WTC11 (cell line): ENCODE data around the gene TIMELESS. TPM values are rescaled to one million over a fixed set of nuclear protein-coding genes. Genes with fewer than 3 reads are reported as not detected.

Experiments used
- ATAC-seq: fragments of 200-7000 bp; cut with Tn5 transposase; 2 replicates; pipeline ENCODE4 v1.10.0; 2021; ENCODE audit warnings: mild to moderate bottlenecking, moderate library complexity
- CTCF ChIA-PET: fragments of 300-600 bp; sonication (Branson Sonifier 250); formaldehyde crosslinking; loops from one replicate; lab custom pipeline; 2021; ENCODE audit warnings: antibody characterized with exemption; lab: Charles Lee
- POLR2A ChIA-PET: fragments of 350-600 bp; sonication (Branson Sonifier 250); formaldehyde crosslinking; loops from one replicate; lab custom pipeline; 2021; ENCODE audit warnings: antibody characterized with exemption; lab: Charles Lee
- DNase-seq: peaks from one replicate; pipeline ENCODE4 v3.0.0; 2021; ENCODE audit warnings: low spot score
- H3K27ac Mint-ChIP-seq: 2 replicates; pipeline ENCODE4 v1.8.0; 2021; ENCODE audit warnings: mixed read lengths
- H3K27me3 Mint-ChIP-seq: 2 replicates; pipeline ENCODE4 v1.8.0; 2021; ENCODE audit warnings: low read depth, mild to moderate bottlenecking, moderate library complexity, mixed read lengths
- H3K36me3 Mint-ChIP-seq: 2 replicates; pipeline ENCODE4 v1.8.0; 2021; ENCODE audit warnings: mixed read lengths
- H3K4me1 Mint-ChIP-seq: 2 replicates; pipeline ENCODE4 v1.8.0; 2022; ENCODE audit warnings: mixed read lengths
- H3K4me3 Mint-ChIP-seq: 2 replicates; pipeline ENCODE4 v1.8.0; 2021; ENCODE audit warnings: mild to moderate bottlenecking, moderate library complexity, mixed read lengths
- H3K9me3 Mint-ChIP-seq: 2 replicates; pipeline ENCODE4 v1.8.0; 2021; ENCODE audit warnings: mixed read lengths
- CDX4 ChIP-seq: fragments of 250-450 bp; sonication (Bioruptor Pico); IDR thresholded peaks from 2 replicates; pipeline ENCODE4 v1.9.0; 2021; ENCODE audit warnings: moderate library complexity, mild to moderate bottlenecking, inconsistent platforms, borderline replicate concordance
- ESRRA ChIP-seq: sonication (generic); formaldehyde crosslinking; IDR thresholded peaks from 2 replicates; pipeline ENCODE4 v1.8.1; 2022; ENCODE audit warnings: mild to moderate bottlenecking, missing genetic modification reagents, borderline replicate concordance
- FOXP4 ChIP-seq: sonication (generic); formaldehyde crosslinking; IDR thresholded peaks from 2 replicates; pipeline ENCODE4 v1.8.0; 2022; ENCODE audit warnings: mild to moderate bottlenecking, missing genetic modification reagents
- GRHL2 ChIP-seq: fragments of 250-450 bp; sonication (Bioruptor Pico); IDR thresholded peaks from 2 replicates; pipeline ENCODE4 v1.8.0; 2022; ENCODE audit warnings: mild to moderate bottlenecking, moderate library complexity; ENCODE audit not compliant: insufficient replicate concordance, severe bottlenecking
- GTF2I ChIP-seq: fragments of 250-450 bp; sonication (Bioruptor Pico); conservative IDR thresholded peaks from 2 replicates; pipeline ENCODE4 v1.4.0; 2021; ENCODE audit warnings: mild to moderate bottlenecking
- HMGA2 ChIP-seq: fragments of 250-450 bp; sonication (Bioruptor Pico); IDR thresholded peaks from 2 replicates; pipeline ENCODE4 v1.4.0; 2021; ENCODE audit warnings: mild to moderate bottlenecking, moderate library complexity
- IRF2 ChIP-seq: sonication (generic); formaldehyde crosslinking; IDR thresholded peaks from 2 replicates; pipeline ENCODE4 v1.8.0; 2022; ENCODE audit warnings: low read depth, missing genetic modification reagents, borderline replicate concordance
- MLX ChIP-seq: sonication (generic); formaldehyde crosslinking; IDR thresholded peaks from 2 replicates; pipeline ENCODE4 v1.8.1; 2023; ENCODE audit warnings: mild to moderate bottlenecking, missing genetic modification reagents, moderate library complexity
- MYBL2 ChIP-seq: sonication (generic); formaldehyde crosslinking; IDR thresholded peaks from 2 replicates; pipeline ENCODE4 v1.8.1; 2023; ENCODE audit warnings: mild to moderate bottlenecking, moderate library complexity, missing genetic modification reagents
- NFE2L1 ChIP-seq: sonication (generic); formaldehyde crosslinking; IDR thresholded peaks from 2 replicates; pipeline ENCODE4 v1.8.1; 2023; ENCODE audit warnings: missing genetic modification reagents
- NFYB ChIP-seq: sonication (generic); formaldehyde crosslinking; conservative IDR thresholded peaks from 2 replicates; pipeline ENCODE4 v1.8.0; 2022; ENCODE audit warnings: low read depth, missing genetic modification reagents
- OVOL2 ChIP-seq: fragments of 250-450 bp; sonication (Bioruptor Pico); IDR thresholded peaks from 2 replicates; pipeline ENCODE4 v1.9.0; 2021; ENCODE audit warnings: mild to moderate bottlenecking, borderline replicate concordance
- PRRX2 ChIP-seq: fragments of 250-450 bp; sonication (Bioruptor Pico); IDR thresholded peaks from 2 replicates; pipeline ENCODE4 v1.8.0; 2021; ENCODE audit warnings: mild to moderate bottlenecking
- RELA ChIP-seq: sonication (generic); formaldehyde crosslinking; IDR thresholded peaks from 2 replicates; pipeline ENCODE4 v1.8.1; 2022; ENCODE audit warnings: missing genetic modification reagents, mild to moderate bottlenecking, borderline replicate concordance
- SMAD4 ChIP-seq: sonication (generic); formaldehyde crosslinking; IDR thresholded peaks from 2 replicates; pipeline ENCODE4 v1.8.0; 2022; ENCODE audit warnings: mild to moderate bottlenecking, missing genetic modification reagents
- STAT6 ChIP-seq: sonication (generic); formaldehyde crosslinking; conservative IDR thresholded peaks from 2 replicates; pipeline ENCODE4 v1.8.1; 2023; ENCODE audit warnings: mild to moderate bottlenecking, low read depth, missing genetic modification reagents, moderate library complexity
- USF1 ChIP-seq: sonication (generic); formaldehyde crosslinking; IDR thresholded peaks from 2 replicates; pipeline ENCODE4 v1.8.0; 2022; ENCODE audit warnings: mild to moderate bottlenecking, missing genetic modification reagents
- ZNF138 ChIP-seq: sonication (generic); formaldehyde crosslinking; conservative IDR thresholded peaks from 2 replicates; pipeline ENCODE4 v1.8.1; 2022; ENCODE audit warnings: mild to moderate bottlenecking, moderate library complexity, missing genetic modification reagents
- ZNF263 ChIP-seq: sonication (generic); formaldehyde crosslinking; IDR thresholded peaks from 2 replicates; pipeline ENCODE4 v1.8.1; 2022; ENCODE audit warnings: low read depth, mild to moderate bottlenecking, moderate library complexity, missing genetic modification reagents
- ZNF281 ChIP-seq: sonication (generic); formaldehyde crosslinking; IDR thresholded peaks from 2 replicates; pipeline ENCODE4 v1.8.0; 2023; ENCODE audit warnings: mild to moderate bottlenecking, missing genetic modification reagents
- ZNF317 ChIP-seq: sonication (generic); formaldehyde crosslinking; IDR thresholded peaks from 2 replicates; pipeline ENCODE4 v1.8.1; 2023; ENCODE audit warnings: low read depth, mild to moderate bottlenecking, moderate library complexity, missing genetic modification reagents, borderline replicate concordance
- ZNF396 ChIP-seq: fragments of 250-450 bp; sonication (Bioruptor Pico); IDR thresholded peaks from 2 replicates; pipeline ENCODE4 v1.8.0; 2021; ENCODE audit warnings: mild to moderate bottlenecking, moderate library complexity, borderline replicate concordance
- ZNF423 ChIP-seq: fragments of 250-450 bp; sonication (Bioruptor Pico); IDR thresholded peaks from 2 replicates; pipeline ENCODE4 v2.1.2; 2022; ENCODE audit warnings: mild to moderate bottlenecking, moderate library complexity
- ZSCAN18 ChIP-seq: fragments of 250-450 bp; sonication (Bioruptor Pico); IDR thresholded peaks from 2 replicates; pipeline ENCODE4 v2.1.2; 2022; ENCODE audit warnings: mild to moderate bottlenecking, moderate library complexity
- total RNA-seq: library from RNA; stranded (reverse); gene quantifications from 3 replicates; pipeline ENCODE4 v1.2.3, GENCODE V29; 2021

The TIMELESS gene
- total RNA-seq, 1 experiment from 2014 or later: 60.9 TPM

- CTCF ChIA-PET: interaction anchor here (1.9 kb wide), 1 partner anchor 38 kb away, joined by 6 read pairs; no protein-coding TSS in a partner anchor
- POLR2A ChIA-PET: no interaction called here
- TF ChIP-seq NFE2L1 (no peak), MLX (no peak), GTF2I (no peak), ZNF263 (CRISPR knock-in tag) (no peak), FOXP4 (CRISPR knock-in tag) (no peak), PRRX2 (no peak), OVOL2 (no peak)
- peaks cover 66% of the 10 kb centered on the region for H3K36me3 Mint-ChIP-seq
- H3K9me3 Mint-ChIP-seq: no peaks in the 10 kb centered on the region
- no peaks in the 10 kb centered on the region for H3K27me3 Mint-ChIP-seq
- H3K27ac Mint-ChIP-seq: no peak overlapping the region
- ATAC-seq (no peak), DNase-seq (no peak)
- H3K4me1 Mint-ChIP-seq: no peaks in the 10 kb centered on the region
- H3K4me3 Mint-ChIP-seq: no peak overlapping the region
Measured at GRCh38 chr12:56425940-56426438, 23.2 kb downstream of the TIMELESS start.

GRCh38 chr12:56425193-56425592, 24.0 kb downstream of the TIMELESS start:
- ATAC-seq (no peak), DNase-seq (no peak)
- POLR2A ChIA-PET: interaction anchor here (0.6 kb wide), 1 partner anchor 13 kb away, joined by 3 read pairs; no protein-coding TSS in a partner anchor
- H3K4me1 Mint-ChIP-seq: no peaks in the 10 kb centered on the region
- H3K9me3 Mint-ChIP-seq: no peaks in the 10 kb centered on the region
- CTCF ChIA-PET: interaction anchor here (0.5 to 1.9 kb wide), 2 partner anchors 33 to 39 kb away, joined by 4 to 6 read pairs; no protein-coding TSS in a partner anchor
- no peaks in the 10 kb centered on the region for H3K27me3 Mint-ChIP-seq
- peaks cover 66% of the 10 kb centered on the region for H3K36me3 Mint-ChIP-seq
- TF ChIP-seq IRF2 (CRISPR knock-in tag) (no peak), GRHL2 (CRISPR knock-in tag) (no peak), NFYB (no peak), ZNF423 (CRISPR knock-in tag) (no peak), ZSCAN18 (CRISPR knock-in tag) (no peak), RELA (CRISPR knock-in tag) (no peak), USF1 (CRISPR knock-in tag) (no peak), CDX4 (CRISPR knock-in tag) (no peak), HMGA2 (no peak), ZNF281 (CRISPR knock-in tag) (no peak), ZNF138 (CRISPR knock-in tag) (no peak), ZNF317 (no peak), MYBL2 (CRISPR knock-in tag) (no peak), ESRRA (CRISPR knock-in tag) (no peak), ZNF396 (CRISPR knock-in tag) (no peak), STAT6 (no peak), ZNF263 (CRISPR knock-in tag) (no peak), SMAD4 (no peak)
- no peak overlapping the region for H3K27ac Mint-ChIP-seq
- H3K4me3 Mint-ChIP-seq: no peak overlapping the region
